ENCODE data around the gene SH3RF1.

SH3RF1 gene

DNA sequence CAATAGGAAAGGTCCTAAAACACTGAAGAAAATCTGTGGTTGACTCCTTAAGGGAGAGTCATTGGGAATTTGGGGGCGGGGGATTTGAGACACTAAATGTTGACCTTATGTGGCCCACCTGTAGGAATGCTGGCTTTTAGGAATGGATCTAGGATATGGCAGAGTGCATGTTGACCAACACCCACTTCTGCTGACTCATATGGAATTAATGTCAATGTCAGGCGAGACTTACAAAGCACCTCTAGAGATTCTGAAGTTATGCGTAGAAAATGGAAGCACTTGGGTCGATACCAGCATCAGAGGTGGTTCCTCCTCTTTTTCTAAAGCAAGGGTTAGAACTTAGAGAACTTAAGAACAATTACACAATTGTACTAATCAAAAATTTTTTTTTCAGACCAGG is 160.1 kb downstream of the SH3RF1 start:
- no peak for DNase-seq (ENCODE audit: low read depth in 2 of 2, low spot score in 1 of 2)

DNA sequence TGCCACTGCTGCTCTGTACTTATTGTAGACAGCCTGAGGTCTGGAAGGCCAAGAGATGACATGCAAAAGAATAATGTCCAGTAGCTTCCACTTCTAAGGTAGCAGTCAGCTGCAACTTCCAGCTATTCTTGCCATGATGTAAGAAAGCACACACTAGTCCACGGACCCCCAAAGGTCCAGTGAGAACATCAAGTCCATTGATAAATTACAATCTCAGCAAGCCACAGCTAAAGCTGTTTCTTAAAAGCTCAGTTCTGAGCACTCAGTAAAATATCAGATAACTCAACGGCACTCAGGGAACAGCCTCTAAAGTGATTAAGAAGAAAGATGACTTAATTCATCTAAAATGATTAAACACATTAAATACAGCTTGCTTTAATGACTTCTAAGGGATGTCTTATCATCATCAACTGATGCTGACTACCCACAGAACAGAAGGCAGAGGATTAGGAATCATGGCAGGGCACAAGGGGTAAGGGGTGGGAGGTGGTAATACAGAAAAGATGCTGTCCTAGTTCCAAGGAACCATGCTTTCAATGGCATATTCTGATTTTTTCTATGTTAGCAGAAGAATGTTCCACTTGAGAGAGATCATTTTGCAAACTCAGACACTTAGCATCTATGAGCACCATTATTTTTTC is 161.6 kb downstream of the SH3RF1 start:
- DNase-seq (ENCODE audit: low read depth in 2 of 2, low spot score in 1 of 2), result no peak

DNA sequence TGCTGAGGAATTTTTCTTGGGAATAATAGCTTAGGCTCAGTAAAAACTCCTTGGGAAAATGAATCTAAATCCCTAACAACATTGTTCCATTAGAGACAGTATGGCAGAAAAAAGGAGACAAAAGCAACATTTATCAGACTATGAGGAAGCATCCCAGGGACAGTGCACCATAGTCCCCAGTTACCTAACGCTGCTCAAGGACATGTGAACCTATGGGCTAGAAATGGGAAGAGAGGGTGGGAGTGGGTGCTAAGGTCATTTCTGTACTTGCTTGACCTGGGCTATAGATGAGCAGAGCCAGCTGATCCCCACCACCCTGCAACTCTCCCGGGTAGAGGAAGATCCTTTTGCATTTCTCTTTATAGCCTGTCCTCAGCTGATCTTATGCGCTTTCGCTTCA is 162.5 kb downstream of the SH3RF1 start:
- DNase-seq (ENCODE audit: low read depth in 2 of 2, low spot score in 1 of 2), result no peak

DNA sequence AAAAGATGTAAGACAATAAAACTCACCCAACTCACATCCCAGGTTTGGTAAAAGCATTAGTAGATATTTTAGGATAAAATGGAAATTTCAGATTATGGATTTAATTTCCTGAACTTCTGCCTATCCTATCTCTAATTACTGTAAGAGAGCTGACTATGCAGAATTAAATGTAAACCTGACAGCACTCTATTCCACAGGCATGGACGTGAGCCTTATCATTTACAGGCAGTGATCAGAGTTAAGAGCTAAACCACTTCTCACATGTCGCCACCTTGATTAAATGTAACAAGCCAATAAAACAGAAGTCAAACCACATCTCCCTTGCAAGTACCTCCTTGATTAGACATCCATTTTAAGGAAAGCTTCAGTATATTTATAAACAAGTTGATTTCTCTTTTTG is 163.2 kb downstream of the SH3RF1 start:
- no peak for DNase-seq (ENCODE audit: low read depth in 2 of 2, low spot score in 1 of 2)

DNA sequence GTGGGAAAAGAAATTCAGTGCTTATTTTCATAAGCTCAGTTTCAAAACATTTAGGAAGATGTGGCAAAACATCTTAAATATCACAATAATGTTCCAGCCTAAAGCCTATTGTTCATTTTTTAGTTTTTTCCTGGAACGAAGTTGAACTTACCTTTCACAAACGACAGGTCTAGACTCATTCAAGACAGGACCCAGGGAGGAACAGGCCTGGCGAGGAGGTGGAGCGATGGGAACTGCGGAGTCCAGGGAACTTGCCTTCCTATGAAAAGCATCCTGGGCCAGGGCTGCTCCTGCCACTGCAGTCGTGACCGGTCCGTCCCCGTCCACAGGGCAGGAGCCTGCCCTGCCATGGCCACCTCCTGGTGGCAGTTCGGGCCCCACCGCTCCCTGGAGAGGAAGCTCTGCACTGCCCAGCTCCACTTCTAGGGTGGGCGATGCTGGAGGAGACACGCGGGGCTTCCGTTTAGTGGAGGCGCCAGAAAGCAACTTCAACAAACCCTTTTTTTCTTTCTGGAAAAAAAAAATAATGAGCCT is 164.0 kb downstream of the SH3RF1 start:
- DNase-seq (ENCODE audit: low read depth in 2 of 2, low spot score in 1 of 2), result no peak

DNA sequence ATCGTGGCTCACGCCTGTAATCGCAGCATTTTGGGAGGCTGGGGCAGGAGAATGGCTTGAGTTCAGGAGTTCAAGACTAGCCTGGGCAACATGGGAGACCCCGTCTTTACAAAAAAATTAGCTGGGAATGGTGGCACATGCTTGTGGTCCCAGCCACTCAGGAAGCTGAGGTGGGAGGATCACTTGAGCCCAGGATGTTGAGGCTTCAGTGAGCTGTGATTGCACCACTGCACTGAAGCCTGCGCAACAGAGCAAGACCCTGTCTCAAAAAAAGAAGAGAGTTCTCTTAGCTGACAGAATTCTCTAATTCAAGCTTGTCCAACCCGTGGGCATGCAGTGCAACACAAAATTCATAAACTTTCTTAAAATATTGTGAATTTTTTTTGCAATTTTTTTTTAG is 165.1 kb downstream of the SH3RF1 start:
- DNase-seq (ENCODE audit: low read depth in 2 of 2, low spot score in 1 of 2), result no peak

DNA sequence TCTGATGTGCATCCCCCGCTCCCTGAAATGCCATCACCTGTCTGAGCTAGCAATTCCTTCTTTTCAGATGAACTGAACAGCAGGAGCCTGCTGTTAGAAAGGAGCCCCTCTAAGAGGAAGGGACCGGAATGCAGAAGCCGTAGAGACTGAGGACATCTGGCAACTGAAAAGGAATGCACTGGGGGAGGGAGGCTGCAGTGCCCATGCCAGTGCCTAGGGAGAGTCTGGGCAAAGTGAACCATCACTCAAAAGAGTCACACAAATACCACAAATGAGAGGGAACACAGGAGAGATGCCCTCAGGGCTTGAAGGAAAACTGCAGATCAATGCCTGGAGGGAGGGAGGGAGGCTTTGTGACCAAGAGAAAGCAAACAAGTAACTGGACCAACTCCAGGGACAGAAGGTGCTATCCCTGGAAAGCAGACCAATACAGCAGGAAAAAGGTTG is 166.8 kb downstream of the SH3RF1 start:
- DNase-seq (ENCODE audit: low read depth in 2 of 2, low spot score in 1 of 2), result no peak

DNA sequence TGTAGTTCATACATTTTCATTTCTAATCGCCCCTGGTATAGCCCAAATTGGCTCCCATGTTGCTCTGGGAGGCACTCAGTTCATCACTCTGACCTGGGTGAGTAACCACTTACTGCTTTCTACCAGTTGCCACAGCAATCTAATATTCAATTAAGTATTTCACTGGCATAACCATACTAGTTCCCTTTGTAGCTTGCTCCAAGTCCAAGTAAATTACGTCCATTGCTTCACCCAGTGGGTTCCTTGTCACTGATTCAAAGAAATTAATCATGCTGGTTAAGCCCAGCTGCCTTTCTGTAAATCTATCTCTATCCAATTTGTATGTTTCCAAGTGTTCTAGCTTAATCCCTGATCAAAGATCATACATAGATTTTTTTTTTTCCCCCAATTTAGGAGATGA is 168.7 kb downstream of the SH3RF1 start:
- no peak for DNase-seq (ENCODE audit: low read depth in 2 of 2, low spot score in 1 of 2)

DNA sequence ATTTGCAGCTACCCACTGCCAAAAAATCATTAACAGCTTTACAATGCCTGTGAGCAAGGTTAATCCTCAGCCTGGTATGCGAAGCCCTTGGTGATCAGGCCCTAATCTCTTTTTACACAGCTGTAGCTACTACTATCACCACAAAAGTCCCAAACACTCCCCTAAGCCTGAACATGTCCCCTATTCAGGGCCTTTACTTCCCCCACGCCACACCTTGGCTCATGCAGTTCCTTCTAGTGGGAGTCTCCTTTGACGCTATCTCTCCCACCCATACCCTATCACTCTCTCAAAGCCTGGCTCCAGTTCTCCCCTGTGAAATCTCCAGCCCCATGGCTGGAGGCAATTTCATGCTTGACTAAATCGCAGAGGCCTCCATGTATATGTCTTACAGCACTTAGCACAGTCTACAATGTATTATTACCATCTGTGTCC is 170.1 kb downstream of the SH3RF1 start:
- no peak for DNase-seq (ENCODE audit: low read depth in 2 of 2, low spot score in 1 of 2)

DNA sequence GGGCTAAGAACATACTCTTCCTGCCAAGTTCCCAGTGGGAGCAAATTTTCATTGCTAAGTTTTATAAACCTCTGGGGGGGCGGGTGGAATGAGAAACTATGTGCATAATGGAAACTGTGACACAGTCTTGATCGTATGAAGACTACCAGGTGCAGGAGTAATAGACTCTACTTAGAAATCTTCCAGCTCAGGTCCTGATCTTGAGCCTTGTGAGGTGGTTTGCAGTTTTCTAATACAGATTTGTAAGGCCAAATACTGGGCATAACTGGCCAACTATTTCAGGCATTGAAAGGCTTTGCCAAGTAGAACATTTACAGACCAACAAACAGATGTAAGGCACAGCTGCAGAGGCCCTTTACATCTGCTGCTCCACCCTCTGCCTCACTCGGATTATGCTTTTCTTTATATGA is 171.0 kb downstream of the SH3RF1 start:
- no peak for DNase-seq (ENCODE audit: low read depth in 2 of 2, low spot score in 1 of 2)

DNA sequence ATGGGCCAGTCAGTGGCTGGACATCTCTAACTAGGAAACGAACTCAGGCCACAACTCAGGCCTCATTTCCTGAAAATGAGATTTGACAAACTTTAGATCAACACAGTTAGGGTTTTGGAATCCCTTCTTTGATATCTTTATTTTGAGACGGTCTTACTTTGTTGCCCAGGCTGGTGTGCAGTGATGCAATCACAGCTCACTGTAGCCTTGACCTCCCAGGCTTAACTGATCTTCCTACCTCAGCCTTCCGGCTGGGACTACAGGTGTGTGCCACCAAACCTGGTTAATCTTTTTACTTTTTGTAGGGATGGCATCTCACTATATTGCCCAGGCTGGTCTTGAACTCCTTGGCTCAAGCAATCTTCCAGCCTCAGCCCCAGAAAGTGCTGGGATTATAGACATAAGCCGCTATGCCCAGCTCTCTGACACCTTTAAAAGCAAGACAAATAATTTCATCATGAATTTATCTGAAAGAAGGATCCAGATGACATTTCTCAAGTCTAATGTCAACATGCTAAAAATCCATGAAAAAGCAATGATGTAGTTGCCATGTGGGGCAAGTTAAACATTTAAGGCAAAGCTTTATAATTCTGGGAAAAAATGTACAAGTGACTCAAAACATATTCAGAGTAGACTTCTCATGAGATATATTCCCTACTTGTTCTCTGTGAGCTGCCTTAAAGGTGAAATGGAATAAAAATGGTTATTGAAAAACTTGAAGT is 171.6 kb downstream of the SH3RF1 start:
- DNase-seq (ENCODE audit: low read depth in 2 of 2, low spot score in 1 of 2), result no peak

DNA sequence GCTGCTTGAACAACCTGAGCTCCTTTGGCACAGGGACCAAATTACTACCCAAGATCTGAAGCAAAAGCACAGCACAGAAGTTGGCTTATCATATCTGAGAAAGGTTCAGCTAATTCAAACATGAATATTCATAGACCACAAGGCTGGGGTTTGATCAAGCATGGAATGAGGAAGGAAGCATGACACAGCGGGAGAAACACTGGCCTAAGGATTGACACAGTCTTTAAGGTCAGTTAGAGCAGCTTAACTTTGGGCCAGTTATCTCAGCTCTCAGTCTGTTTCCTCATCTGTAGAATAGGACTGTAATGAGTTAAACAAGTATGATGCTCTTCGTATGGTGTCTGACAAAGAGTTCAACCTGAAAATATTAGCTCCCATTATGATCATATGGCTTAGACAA is 172.2 kb downstream of the SH3RF1 start:
- no peak for DNase-seq (ENCODE audit: low read depth in 2 of 2, low spot score in 1 of 2)

DNA sequence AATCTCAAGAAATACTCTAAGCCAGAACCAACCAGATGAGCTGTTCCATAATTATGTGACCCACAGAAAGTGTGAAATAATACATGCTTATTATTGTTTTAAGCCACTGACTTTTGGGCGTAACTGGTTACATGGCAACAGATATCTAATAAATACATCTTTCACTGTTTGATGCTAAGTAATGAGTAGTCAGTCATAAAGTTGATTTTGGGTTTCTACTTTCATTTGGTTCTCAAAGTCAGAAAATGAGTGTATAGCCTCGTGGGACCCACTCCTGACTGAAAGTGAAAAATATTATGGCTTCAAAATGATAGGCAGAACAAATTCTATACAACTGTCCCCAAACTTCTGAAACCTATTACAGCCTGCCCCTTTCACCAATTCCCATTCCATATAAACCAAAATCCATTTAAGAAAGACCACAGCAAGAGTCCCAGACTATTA is 172.7 kb downstream of the SH3RF1 start:
- no peak for DNase-seq (ENCODE audit: low read depth in 2 of 2, low spot score in 1 of 2)

DNA sequence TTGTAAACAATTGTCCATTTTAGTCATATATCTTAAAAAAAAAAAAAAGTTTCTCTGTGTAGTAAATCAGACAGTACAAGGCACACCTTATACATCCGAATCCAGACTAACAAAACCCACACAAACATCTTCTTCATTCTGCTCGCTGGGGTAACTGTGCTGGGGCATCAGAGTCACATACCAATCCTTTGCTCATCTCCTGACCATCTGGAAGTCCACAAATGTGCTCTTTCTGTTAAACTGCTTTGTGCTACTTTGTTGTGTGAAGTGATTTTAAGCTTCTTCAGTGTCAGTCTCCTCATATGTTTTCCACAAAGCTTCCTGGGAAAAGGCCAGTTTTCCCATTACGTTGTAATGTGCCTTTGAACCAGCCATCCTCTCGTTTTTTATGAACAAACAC is 174.5 kb downstream of the SH3RF1 start:
- no peak for DNase-seq (ENCODE audit: low read depth in 2 of 2, low spot score in 1 of 2)

DNA sequence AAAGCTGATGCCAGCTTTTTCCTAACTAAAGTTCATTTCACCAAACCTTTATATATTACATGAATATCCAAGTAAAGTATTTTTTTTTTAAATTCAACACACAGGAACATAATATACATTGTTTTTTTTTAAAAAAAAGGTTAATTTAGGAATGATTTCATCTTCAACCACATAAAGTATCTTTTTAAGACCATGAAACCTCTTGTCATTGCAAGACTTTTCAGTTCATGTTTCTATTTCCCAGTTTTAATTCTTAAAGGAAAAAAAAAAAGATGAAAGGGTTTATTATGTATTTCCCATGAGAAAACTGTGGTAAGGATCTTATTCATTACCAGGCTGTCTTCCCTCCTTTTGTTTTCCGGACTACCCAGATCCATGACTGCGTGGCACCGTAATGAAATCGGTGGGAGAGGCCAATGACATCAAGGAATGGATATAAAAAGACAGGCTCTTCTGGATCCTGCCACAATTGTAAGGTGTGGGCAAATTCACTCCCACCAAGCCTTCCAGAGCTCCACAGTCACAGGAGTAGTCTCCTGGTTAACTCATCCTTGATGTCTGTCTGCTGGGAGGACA is 176.0 kb downstream of the SH3RF1 start:
- no peak for DNase-seq (ENCODE audit: low read depth in 2 of 2, low spot score in 1 of 2)

DNA sequence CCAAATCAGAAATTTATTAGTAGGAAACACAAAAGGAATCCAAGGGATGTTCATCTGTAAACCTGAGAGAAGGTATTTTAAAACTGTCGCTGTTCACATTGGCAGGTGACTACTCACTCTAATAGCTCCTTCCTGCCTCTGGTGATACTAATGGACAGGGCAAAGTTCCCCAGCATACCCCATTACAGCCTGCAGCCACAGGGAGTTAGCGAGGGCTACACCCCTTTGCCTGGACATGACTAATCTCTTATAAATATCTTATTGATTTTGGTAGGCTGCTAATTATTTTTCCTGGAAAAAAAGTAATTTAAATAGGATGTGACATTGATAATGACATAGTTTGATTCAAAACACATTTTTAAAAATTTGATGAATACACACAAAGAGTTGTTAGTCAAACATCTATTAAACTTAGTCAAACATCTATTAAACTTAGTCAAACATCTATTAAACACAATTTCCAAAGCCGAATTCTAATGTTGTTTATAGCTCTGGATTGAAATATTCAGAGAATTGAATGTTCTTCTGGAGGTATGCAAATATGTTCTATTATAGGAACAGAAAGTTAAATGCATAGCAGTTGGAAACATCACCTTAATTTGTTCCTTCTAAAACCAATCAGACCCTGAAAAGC is 177.8 kb downstream of the SH3RF1 start:
- no peak for DNase-seq (ENCODE audit: low read depth in 2 of 2, low spot score in 1 of 2)

DNA sequence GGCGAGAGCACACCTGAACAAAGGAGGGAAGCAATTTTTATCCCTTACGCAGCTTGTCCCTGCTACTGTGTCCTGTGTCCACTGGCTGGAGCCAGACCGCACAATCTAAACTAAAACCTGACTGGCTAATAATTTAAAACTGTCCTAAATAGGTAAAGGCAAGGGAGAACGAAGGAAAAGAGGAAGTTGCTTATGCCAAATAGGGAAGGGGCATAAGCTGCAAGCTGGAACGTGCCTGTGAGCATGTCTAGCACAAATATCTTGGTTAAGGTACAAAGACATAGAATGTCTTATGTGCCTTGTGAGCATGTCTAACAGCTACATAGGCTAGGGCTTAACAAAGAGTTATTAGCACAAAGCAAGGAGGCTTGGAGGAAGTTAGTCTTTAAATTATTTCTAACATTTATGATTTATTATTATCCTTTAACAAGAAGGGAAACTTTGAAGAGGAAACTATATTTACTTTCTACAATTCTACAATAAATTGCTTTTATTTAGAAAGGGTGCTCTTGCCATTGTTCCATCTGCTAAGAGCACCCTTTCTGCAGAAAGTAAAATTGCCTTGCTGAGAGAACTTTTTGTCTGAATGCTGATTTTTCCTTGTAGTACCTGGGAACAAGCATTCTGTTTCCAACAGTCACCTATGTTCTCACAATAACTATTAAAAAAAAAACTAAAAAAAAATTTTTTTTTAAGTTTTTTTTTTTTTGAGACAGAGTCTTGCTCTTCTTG is 180.1 kb downstream of the SH3RF1 start:
- DNase-seq (ENCODE audit: low read depth in 2 of 2, low spot score in 1 of 2), result no peak

DNA sequence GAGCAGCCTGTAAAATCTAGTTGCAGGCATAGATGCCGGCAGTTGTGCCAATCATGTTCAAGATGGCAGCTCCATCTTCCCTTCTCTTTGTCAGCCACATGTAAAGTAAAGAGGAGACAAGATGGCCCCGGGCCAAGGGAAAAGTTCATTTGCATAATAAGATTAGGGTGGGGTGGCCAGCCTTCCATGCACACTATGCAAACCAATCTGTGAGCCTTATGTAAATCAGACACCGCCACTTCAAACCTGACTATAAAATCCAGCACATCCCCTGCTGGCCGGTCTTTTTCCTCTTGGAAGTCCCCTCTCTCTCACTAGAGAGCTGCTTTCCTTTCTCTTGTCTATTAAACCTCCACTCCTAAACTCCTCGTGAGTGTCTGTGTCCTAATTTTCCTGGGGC is 181.8 kb downstream of the SH3RF1 start:
- DNase-seq (ENCODE audit: low read depth in 2 of 2, low spot score in 1 of 2), result no peak

DNA sequence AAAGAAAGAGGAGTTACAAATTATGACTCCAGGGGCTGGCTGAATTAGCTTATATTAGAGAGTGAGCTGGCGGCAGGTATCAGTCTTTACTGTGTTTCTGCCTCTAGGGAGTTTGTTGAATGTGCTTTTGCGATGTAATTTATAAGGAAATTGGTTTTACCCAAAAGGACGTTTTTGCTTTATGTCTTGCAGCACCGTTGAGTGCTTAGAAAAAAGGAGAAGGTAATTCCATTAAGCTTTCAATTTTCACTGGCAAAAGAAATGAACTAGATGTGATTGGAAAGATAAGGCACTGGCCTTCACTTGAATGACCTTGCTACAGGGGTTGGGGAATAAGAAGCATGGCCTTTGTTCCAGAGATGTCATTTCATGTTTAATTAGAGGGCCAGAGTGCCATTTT is 185.8 kb downstream of the SH3RF1 start:
- DNase-seq (ENCODE audit: low read depth in 2 of 2, low spot score in 1 of 2), result no peak

DNA sequence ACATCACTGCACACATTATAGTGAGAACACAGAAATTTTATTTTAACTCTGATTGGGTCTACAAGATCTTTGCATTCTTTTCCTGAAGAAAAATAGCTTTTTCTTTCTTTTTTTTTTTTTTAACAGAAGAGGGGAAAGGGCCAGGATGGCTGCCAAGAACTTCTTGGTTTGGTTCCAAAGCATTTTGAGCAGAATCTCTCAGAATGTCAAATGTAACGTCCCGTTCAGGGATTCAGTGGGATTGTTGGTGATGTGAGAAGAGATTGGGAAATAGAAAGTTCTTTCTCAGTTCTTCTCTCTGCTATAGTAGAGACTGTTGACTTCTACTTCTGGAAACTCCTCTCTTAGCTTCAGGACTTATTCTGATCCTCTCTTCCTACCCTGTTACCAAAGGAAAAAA is 189.8 kb downstream of the SH3RF1 start:
- no peak for DNase-seq (ENCODE audit: low read depth in 2 of 2, low spot score in 1 of 2)

All from stimulated activated CD8-positive, alpha-beta memory T cell treated with anti-CD3 and anti-CD28 coated beads, Interleukin-4, amount 100 ng/mL, for 1 hour (primary cell).